ENCODE measurements around the gene GABPB1.

Gene GABPB1

GRCh38 chr15:50344006-50344464 is 11.0 kb downstream of the GABPB1 start:
- no peak for DNase-seq (ENCODE audit: low read depth in 2 of 2)

- no peak for DNase-seq (ENCODE audit: low read depth in 2 of 2)
Observed at GRCh38 chr15:50341616-50342136, 13.3 kb downstream of the GABPB1 start.

- no peak for DNase-seq (ENCODE audit: low read depth in 2 of 2)
Observed at GRCh38 chr15:50340416-50340815, 14.6 kb downstream of the GABPB1 start.

GRCh38 chr15:50339717-50340116 is 15.3 kb downstream of the GABPB1 start:
- no peak for DNase-seq (ENCODE audit: low read depth in 2 of 2)

- DNase-seq (ENCODE audit: low read depth in 2 of 2): no peak
Observed at GRCh38 chr15:50335251-50335650, 19.7 kb downstream of the GABPB1 start.

- no peak for DNase-seq (ENCODE audit: low read depth in 2 of 2)
Observed at GRCh38 chr15:50333229-50333628, 21.8 kb downstream of the GABPB1 start.

GRCh38 chr15:50330921-50331320 is 24.1 kb downstream of the GABPB1 start:
- DNase-seq (ENCODE audit: low read depth in 2 of 2): no peak

- DNase-seq (ENCODE audit: low read depth in 2 of 2): no peak
Observed at GRCh38 chr15:50328116-50328515, 26.9 kb downstream of the GABPB1 start.

- no peak for DNase-seq (ENCODE audit: low read depth in 2 of 2)
Observed at GRCh38 chr15:50321680-50322210, 33.3 kb downstream of the GABPB1 start.

- DNase-seq (ENCODE audit: low read depth in 2 of 2): no peak
Observed at GRCh38 chr15:50320504-50320903, 34.5 kb downstream of the GABPB1 start.

- DNase-seq (ENCODE audit: low read depth in 2 of 2): no peak
Observed at GRCh38 chr15:50318697-50319096, 36.3 kb downstream of the GABPB1 start.

GRCh38 chr15:50315814-50316630 is 39.0 kb downstream of the GABPB1 start:
- DNase-seq (ENCODE audit: low read depth in 2 of 2): no peak

- no peak for DNase-seq (ENCODE audit: low read depth in 2 of 2)
Observed at GRCh38 chr15:50312636-50313035, 42.4 kb downstream of the GABPB1 start.

- DNase-seq (ENCODE audit: low read depth in 2 of 2): no peak
Observed at GRCh38 chr15:50307799-50308198, 47.2 kb downstream of the GABPB1 start.

- no peak for DNase-seq (ENCODE audit: low read depth in 2 of 2)
Observed at GRCh38 chr15:50304836-50305235, 50.2 kb downstream of the GABPB1 start.

GRCh38 chr15:50302581-50302980 is 52.4 kb downstream of the GABPB1 start:
- DNase-seq (ENCODE audit: low read depth in 2 of 2): no peak

GRCh38 chr15:50298340-50298739 is 56.7 kb downstream of the GABPB1 start:
- DNase-seq (ENCODE audit: low read depth in 2 of 2): no peak

- DNase-seq (ENCODE audit: low read depth in 2 of 2): no peak
Observed at GRCh38 chr15:50295966-50296365, 59.0 kb downstream of the GABPB1 start.

GRCh38 chr15:50289749-50290148 is 65.2 kb downstream of the GABPB1 start:
- no peak for DNase-seq (ENCODE audit: low read depth in 2 of 2)

- no peak for DNase-seq (ENCODE audit: low read depth in 2 of 2)
Observed at GRCh38 chr15:50287324-50288116, 67.5 kb downstream of the GABPB1 start.

GRCh38 chr15:50281427-50281826 is 73.6 kb downstream of the GABPB1 start:
- no peak for DNase-seq (ENCODE audit: low read depth in 2 of 2)

GRCh38 chr15:50280271-50280670 is 74.7 kb downstream of the GABPB1 start:
- DNase-seq (ENCODE audit: low read depth in 2 of 2): no peak
